ENCODE measurements around the gene RAB6D.
"Not testable (repeated sequence)": the region's sequence is repeated elsewhere in the genome, so short reads cannot be mapped to it uniquely, and the experiment has no call there.

The RAB6D gene

GRCh38 chr2:131332709-131333108 is 31.3 kb downstream of the RAB6D start:
- not testable (repeated sequence) for H3K36me3 Mint-ChIP-seq (ENCODE audit: low read depth); H3K9me3 Mint-ChIP-seq; H3K27ac Mint-ChIP-seq; H3K4me3 Mint-ChIP-seq; H3K4me1 Mint-ChIP-seq (ENCODE audit: low read depth)
- peaks cover 52% of the 10 kb centered on the region for H3K27me3 Mint-ChIP-seq (ENCODE audit: low read depth)

- H3K4me3 Mint-ChIP-seq; H3K36me3 Mint-ChIP-seq (ENCODE audit: low read depth); H3K4me1 Mint-ChIP-seq (ENCODE audit: low read depth); H3K9me3 Mint-ChIP-seq; H3K27ac Mint-ChIP-seq: not testable (repeated sequence)
- H3K27me3 Mint-ChIP-seq (ENCODE audit: low read depth): peaks cover 46% of the 10 kb centered on the region
These were observed 33.0 kb downstream of the RAB6D start for GRCh38 chr2:131331000-131331399.

GRCh38 chr2:131322209-131322608 is 41.8 kb downstream of the RAB6D start:
- Mint-ChIP-seq H3K27me3 (ENCODE audit: low read depth) (peaks cover 3% of the 10 kb centered on the region), H3K4me1 (ENCODE audit: low read depth) (no peaks in the 10 kb centered on the region), H3K9me3 (no peaks in the 10 kb centered on the region), H3K36me3 (ENCODE audit: low read depth) (no peaks in the 10 kb centered on the region), H3K27ac (no peak overlapping the region), H3K4me3 (no peak overlapping the region)

- H3K27me3 Mint-ChIP-seq (ENCODE audit: low read depth); H3K36me3 Mint-ChIP-seq (ENCODE audit: low read depth); H3K27ac Mint-ChIP-seq; H3K9me3 Mint-ChIP-seq; H3K4me1 Mint-ChIP-seq (ENCODE audit: low read depth); H3K4me3 Mint-ChIP-seq: not testable (repeated sequence)
These were observed 42.6 kb downstream of the RAB6D start for GRCh38 chr2:131321344-131321743.

GRCh38 chr2:131311001-131311400 is 53.0 kb downstream of the RAB6D start:
- peaks cover 19% of the 10 kb centered on the region for H3K27me3 Mint-ChIP-seq (ENCODE audit: low read depth)
- not testable (repeated sequence) for H3K9me3 Mint-ChIP-seq; H3K4me1 Mint-ChIP-seq (ENCODE audit: low read depth); H3K27ac Mint-ChIP-seq; H3K4me3 Mint-ChIP-seq; H3K36me3 Mint-ChIP-seq (ENCODE audit: low read depth)
